ENCODE measurements around the gene KCNG1. TPM values are rescaled to one million over a fixed set of nuclear protein-coding genes. Genes with fewer than 3 reads are reported as not detected.

The KCNG1 gene
- polyA plus RNA-seq (2012; ENCODE audit: missing spikeins) = not detected

- TF ChIP-seq POLR2A (IDR thresholded peaks at IDR 0.05; ENCODE audit: low read depth, low read length) = no peak
- TF ChIP-seq POLR2AphosphoS5 (IDR thresholded peaks at IDR 0.05; ENCODE audit: low read depth, low read length) = no peak
- DNase-seq (ENCODE audit: insufficient read length) (peak; percentile 66), FAIRE-seq (no peak)
Observed at GRCh38 chr20:51022803-51023616, at the start of gene KCNG1. KCNG1 (minus strand) TSS chr20:51023107; CDS start chr20:51010338, 12,769 bp downstream.

GRCh38 chr20:51070621-51071020 lies 47.7 kb upstream of the KCNG1 start:
- FAIRE-seq (no peak), DNase-seq (ENCODE audit: insufficient read length) (no peak)
- TF ChIP-seq TAF1 (IDR thresholded peaks at IDR 0.05; ENCODE audit: borderline replicate concordance, low read depth, low read length) = no peak
- TF ChIP-seq POLR2AphosphoS5 (IDR thresholded peaks at IDR 0.05; ENCODE audit: low read depth, low read length) = no peak

- DNase-seq (ENCODE audit: insufficient read length) (no peak), FAIRE-seq (no peak)
- TF ChIP-seq POLR2AphosphoS5 (IDR thresholded peaks at IDR 0.05; ENCODE audit: low read depth, low read length) = no peak
- TF ChIP-seq POLR2A (IDR thresholded peaks at IDR 0.05; ENCODE audit: low read depth, low read length) = no peak
Observed at GRCh38 chr20:51067792-51068191, 44.9 kb upstream of the KCNG1 start.

GRCh38 chr20:51065615-51066014 lies 42.7 kb upstream of the KCNG1 start:
- TF ChIP-seq POLR2AphosphoS5 (IDR thresholded peaks at IDR 0.05; ENCODE audit: low read depth, low read length) = no peak
- TF ChIP-seq TAF1 (IDR thresholded peaks at IDR 0.05; ENCODE audit: borderline replicate concordance, low read depth, low read length) = no peak
- no peak for TF ChIP-seq POLR2A (IDR thresholded peaks at IDR 0.05; ENCODE audit: low read depth, low read length)
- FAIRE-seq (no peak), DNase-seq (ENCODE audit: insufficient read length) (no peak)

GRCh38 chr20:51064137-51064536 lies 41.2 kb upstream of the KCNG1 start:
- no peak for DNase-seq (ENCODE audit: insufficient read length)
- TF ChIP-seq POLR2AphosphoS5 (IDR thresholded peaks at IDR 0.05; ENCODE audit: low read depth, low read length) (no peak), TAF1 (IDR thresholded peaks at IDR 0.05; ENCODE audit: borderline replicate concordance, low read depth, low read length) (no peak), POLR2A (IDR thresholded peaks at IDR 0.05; ENCODE audit: low read depth, low read length) (no peak)
- FAIRE-seq = no peak

- FAIRE-seq (no peak), DNase-seq (ENCODE audit: insufficient read length) (no peak)
- TF ChIP-seq TAF1 (IDR thresholded peaks at IDR 0.05; ENCODE audit: borderline replicate concordance, low read depth, low read length) (no peak), POLR2AphosphoS5 (IDR thresholded peaks at IDR 0.05; ENCODE audit: low read depth, low read length) (no peak), POLR2A (IDR thresholded peaks at IDR 0.05; ENCODE audit: low read depth, low read length) (no peak)
Observed at GRCh38 chr20:51062065-51062464, 39.2 kb upstream of the KCNG1 start.

GRCh38 chr20:51061418-51062045 lies 38.6 kb upstream of the KCNG1 start:
- DNase-seq (ENCODE audit: insufficient read length) (no peak), FAIRE-seq (no peak)
- TF ChIP-seq POLR2A (IDR thresholded peaks at IDR 0.05; ENCODE audit: low read depth, low read length) (no peak), POLR2AphosphoS5 (IDR thresholded peaks at IDR 0.05; ENCODE audit: low read depth, low read length) (no peak), TAF1 (IDR thresholded peaks at IDR 0.05; ENCODE audit: borderline replicate concordance, low read depth, low read length) (no peak)

- DNase-seq (ENCODE audit: insufficient read length) = no peak
- TF ChIP-seq TAF1 (IDR thresholded peaks at IDR 0.05; ENCODE audit: borderline replicate concordance, low read depth, low read length) (no peak), POLR2A (IDR thresholded peaks at IDR 0.05; ENCODE audit: low read depth, low read length) (no peak), POLR2AphosphoS5 (IDR thresholded peaks at IDR 0.05; ENCODE audit: low read depth, low read length) (no peak)
- FAIRE-seq = no peak
Observed at GRCh38 chr20:51060301-51060700, 37.4 kb upstream of the KCNG1 start.

- no peak for DNase-seq (ENCODE audit: insufficient read length)
- no peak for FAIRE-seq
- TF ChIP-seq POLR2AphosphoS5 (IDR thresholded peaks at IDR 0.05; ENCODE audit: low read depth, low read length) (no peak), TAF1 (IDR thresholded peaks at IDR 0.05; ENCODE audit: borderline replicate concordance, low read depth, low read length) (no peak), POLR2A (IDR thresholded peaks at IDR 0.05; ENCODE audit: low read depth, low read length) (no peak)
Observed at GRCh38 chr20:51059862-51060261, 37.0 kb upstream of the KCNG1 start.

GRCh38 chr20:51058017-51058416 lies 35.1 kb upstream of the KCNG1 start:
- no peak for FAIRE-seq
- TF ChIP-seq TAF1 (IDR thresholded peaks at IDR 0.05; ENCODE audit: borderline replicate concordance, low read depth, low read length) (no peak), POLR2A (IDR thresholded peaks at IDR 0.05; ENCODE audit: low read depth, low read length) (no peak), POLR2AphosphoS5 (IDR thresholded peaks at IDR 0.05; ENCODE audit: low read depth, low read length) (no peak)
- DNase-seq (ENCODE audit: insufficient read length) = no peak

GRCh38 chr20:51054233-51054632 lies 31.3 kb upstream of the KCNG1 start:
- TF ChIP-seq POLR2A (IDR thresholded peaks at IDR 0.05; ENCODE audit: low read depth, low read length) (no peak), POLR2AphosphoS5 (IDR thresholded peaks at IDR 0.05; ENCODE audit: low read depth, low read length) (no peak), TAF1 (IDR thresholded peaks at IDR 0.05; ENCODE audit: borderline replicate concordance, low read depth, low read length) (no peak)
- FAIRE-seq = no peak
- DNase-seq (ENCODE audit: insufficient read length) = no peak

GRCh38 chr20:51050531-51051075 lies 27.7 kb upstream of the KCNG1 start:
- FAIRE-seq (no peak), DNase-seq (ENCODE audit: insufficient read length) (no peak)
- TF ChIP-seq TAF1 (IDR thresholded peaks at IDR 0.05; ENCODE audit: borderline replicate concordance, low read depth, low read length) = no peak
- TF ChIP-seq POLR2AphosphoS5 (IDR thresholded peaks at IDR 0.05; ENCODE audit: low read depth, low read length) = no peak
- no peak for TF ChIP-seq POLR2A (IDR thresholded peaks at IDR 0.05; ENCODE audit: low read depth, low read length)
